Bronchial epithelial cell (primary cell): ENCODE results near the gene EXOSC9. TPM values are rescaled to one million over a fixed set of nuclear protein-coding genes. Genes with fewer than 3 reads are reported as not detected.
A peak's percentile ranks its signal among the peaks of the same experiment; 100 is the strongest.

Source experiments
- DNase-seq: peaks from one replicate; pipeline ENCODE4 v3.0.0-alpha.2; 2010; ENCODE audit warnings: low read depth
- FAIRE-seq: peaks from 2 replicates; lab custom pipeline; 2011; peaks lifted over from hg19 to GRCh38; lab: Jason Lieb, UNC
- H3K27me3 ChIP-seq: 2 replicates; pipeline ENCODE4 v1.5.1; 2011; ENCODE audit warnings: low read length; ENCODE audit not compliant: control insufficient read depth, insufficient read depth
- H3K36me3 ChIP-seq: 2 replicates; pipeline ENCODE4 v1.5.1; 2011; ENCODE audit warnings: low read length; ENCODE audit not compliant: control insufficient read depth, insufficient read depth
- H3K4me3 ChIP-seq: 2 replicates; pipeline ENCODE4 v1.5.1; 2011; ENCODE audit warnings: mild to moderate bottlenecking, low read depth, low read length, control low read depth
- CTCF ChIP-seq: IDR thresholded peaks from 2 replicates; pipeline ENCODE4 v1.5.1; 2011; ENCODE audit warnings: mild to moderate bottlenecking, moderate library complexity, low read length, control low read depth, inconsistent platforms; ENCODE audit not compliant: insufficient read depth, severe bottlenecking
- total RNA-seq: library from RNA; depleted of rRNA; stranded (reverse); fragments of >200 nt; gene quantifications from 2 replicates; pipeline ENCODE4 v1.2.1, GENCODE V29; 2014

EXOSC9 gene
- total RNA-seq, 1 donor from 2014 or later: 25.3 TPM

- peak overlapping the region; percentile 36 for H3K4me3 ChIP-seq
- H3K36me3 ChIP-seq: no peaks in the 10 kb centered on the region
- FAIRE-seq (no peak), DNase-seq (no peak)
- H3K27me3 ChIP-seq: no peaks in the 10 kb centered on the region
- TF ChIP-seq CTCF: no peak
These were observed 35.8 kb upstream of the EXOSC9 start for GRCh38 chr4:121765368-121765705.

GRCh38 chr4:121765971-121766538 is 35.1 kb upstream of the EXOSC9 start:
- no peak for TF ChIP-seq CTCF
- H3K27me3 ChIP-seq: no peaks in the 10 kb centered on the region

GRCh38 chr4:121767166-121767565 is 34.0 kb upstream of the EXOSC9 start:
- DNase-seq (no peak), FAIRE-seq (no peak)
- H3K4me3 ChIP-seq: no peak overlapping the region
- no peaks in the 10 kb centered on the region for H3K27me3 ChIP-seq
- TF ChIP-seq CTCF: no peak
- H3K36me3 ChIP-seq: no peaks in the 10 kb centered on the region

More at GRCh38 chr4:121765971-121766538, 35.1 kb upstream of the EXOSC9 start:
- FAIRE-seq: no peak
- Histone ChIP-seq H3K36me3 (no peaks in the 10 kb centered on the region), H3K4me3 (no peak overlapping the region)
- DNase-seq: no peak

- H3K27me3 ChIP-seq: no peaks in the 10 kb centered on the region
- peak; percentile 46 for DNase-seq
- no peak for TF ChIP-seq CTCF
- H3K36me3 ChIP-seq: no peaks in the 10 kb centered on the region
- FAIRE-seq: no peak
- H3K4me3 ChIP-seq: no peak overlapping the region
These were observed 31.8 kb upstream of the EXOSC9 start for GRCh38 chr4:121769341-121769740.

GRCh38 chr4:121771869-121772268 is 29.3 kb upstream of the EXOSC9 start:
- DNase-seq (no peak), FAIRE-seq (no peak)
- H3K27me3 ChIP-seq: no peaks in the 10 kb centered on the region
- no peak for TF ChIP-seq CTCF
- no peaks in the 10 kb centered on the region for H3K36me3 ChIP-seq
- no peak overlapping the region for H3K4me3 ChIP-seq

GRCh38 chr4:121773883-121774282 is 27.2 kb upstream of the EXOSC9 start:
- H3K36me3 ChIP-seq: no peaks in the 10 kb centered on the region
- H3K4me3 ChIP-seq: no peak overlapping the region
- DNase-seq (peak; percentile 20), FAIRE-seq (no peak)
- H3K27me3 ChIP-seq: no peaks in the 10 kb centered on the region
- no peak for TF ChIP-seq CTCF
